HG02571 (cell line): ENCODE measurements around the gene CELF2.

Experiments
- ATAC-seq: cut with Tn5 transposase; IDR thresholded peaks from one replicate; pipeline ENCODE4 v1.9.1; 2021; ENCODE audit warnings: mild to moderate bottlenecking, moderate library complexity; ENCODE audit not compliant: unreplicated experiment

The CELF2 gene

GRCh38 chr10:11290156-11290890 is 272.7 kb downstream of the CELF2 start:
- ATAC-seq = no peak

- ATAC-seq = no peak
Measured at GRCh38 chr10:11292576-11293302, 275.1 kb downstream of the CELF2 start.

GRCh38 chr10:11293332-11293731 is 275.7 kb downstream of the CELF2 start:
- no peak for ATAC-seq

GRCh38 chr10:11294831-11295450 is 277.3 kb downstream of the CELF2 start:
- ATAC-seq = no peak

- no peak for ATAC-seq
Measured at GRCh38 chr10:11295492-11295891, 277.8 kb downstream of the CELF2 start.

GRCh38 chr10:11297136-11297535 is 279.5 kb downstream of the CELF2 start:
- ATAC-seq = no peak

GRCh38 chr10:11298116-11298515 is 280.4 kb downstream of the CELF2 start:
- ATAC-seq = no peak

GRCh38 chr10:11299125-11299524 is 281.5 kb downstream of the CELF2 start:
- ATAC-seq = no peak

- no peak for ATAC-seq
Measured at GRCh38 chr10:11300026-11300425, 282.4 kb downstream of the CELF2 start.

GRCh38 chr10:11300563-11300962 is 282.9 kb downstream of the CELF2 start:
- no peak for ATAC-seq

GRCh38 chr10:11301571-11302111 is 284.0 kb downstream of the CELF2 start:
- no peak for ATAC-seq

GRCh38 chr10:11302181-11302580 is 284.5 kb downstream of the CELF2 start:
- no peak for ATAC-seq

GRCh38 chr10:11303361-11304170 is 285.9 kb downstream of the CELF2 start:
- no peak for ATAC-seq

- ATAC-seq = no peak
Measured at GRCh38 chr10:11304906-11305585, 287.4 kb downstream of the CELF2 start.

- ATAC-seq = no peak
Measured at GRCh38 chr10:11305825-11306593, 288.3 kb downstream of the CELF2 start.

- ATAC-seq = no peak
Measured at GRCh38 chr10:11307004-11307403, 289.3 kb downstream of the CELF2 start.

GRCh38 chr10:11307937-11308336 is 290.3 kb downstream of the CELF2 start:
- no peak for ATAC-seq

GRCh38 chr10:11311027-11311426 is 293.4 kb downstream of the CELF2 start:
- no peak for ATAC-seq

- ATAC-seq = no peak
Measured at GRCh38 chr10:11313463-11313862, 295.8 kb downstream of the CELF2 start.
